ENCODE measurements around the gene ETS2.

DNA sequence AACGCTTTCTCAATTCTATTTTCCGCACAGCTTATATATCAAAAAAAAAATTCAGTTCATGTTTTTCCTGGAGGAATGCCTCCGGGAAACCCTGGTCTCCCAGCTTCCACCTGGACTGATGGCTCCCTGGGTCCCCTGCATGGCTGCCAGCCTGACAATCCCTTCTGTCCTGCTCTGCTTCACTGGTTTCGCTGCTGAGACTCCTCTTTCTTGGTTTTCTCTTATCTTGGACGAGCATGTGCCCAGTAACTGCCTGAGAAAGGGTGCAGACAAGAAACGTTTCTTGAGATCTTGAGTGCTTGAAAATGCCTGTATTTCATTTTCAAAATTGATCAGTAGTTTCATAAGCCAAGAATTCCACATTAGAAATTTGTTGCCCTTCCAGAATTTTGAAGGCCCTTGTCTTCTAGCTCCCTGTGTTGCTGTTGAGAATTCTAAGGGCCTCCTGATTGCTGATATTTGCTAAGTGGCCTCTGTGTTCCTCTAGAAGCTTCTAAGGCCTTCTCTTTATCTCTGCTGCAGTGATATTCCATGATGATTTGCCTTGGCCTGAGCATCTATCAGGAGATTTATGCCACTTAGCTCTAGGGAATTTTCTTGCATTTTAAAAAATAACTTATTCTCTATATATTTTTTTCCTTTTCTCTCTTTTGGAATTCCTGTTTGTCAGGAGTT is 44.7 kb downstream of the ETS2 start:
- TF ChIP-seq, protein P1, sequence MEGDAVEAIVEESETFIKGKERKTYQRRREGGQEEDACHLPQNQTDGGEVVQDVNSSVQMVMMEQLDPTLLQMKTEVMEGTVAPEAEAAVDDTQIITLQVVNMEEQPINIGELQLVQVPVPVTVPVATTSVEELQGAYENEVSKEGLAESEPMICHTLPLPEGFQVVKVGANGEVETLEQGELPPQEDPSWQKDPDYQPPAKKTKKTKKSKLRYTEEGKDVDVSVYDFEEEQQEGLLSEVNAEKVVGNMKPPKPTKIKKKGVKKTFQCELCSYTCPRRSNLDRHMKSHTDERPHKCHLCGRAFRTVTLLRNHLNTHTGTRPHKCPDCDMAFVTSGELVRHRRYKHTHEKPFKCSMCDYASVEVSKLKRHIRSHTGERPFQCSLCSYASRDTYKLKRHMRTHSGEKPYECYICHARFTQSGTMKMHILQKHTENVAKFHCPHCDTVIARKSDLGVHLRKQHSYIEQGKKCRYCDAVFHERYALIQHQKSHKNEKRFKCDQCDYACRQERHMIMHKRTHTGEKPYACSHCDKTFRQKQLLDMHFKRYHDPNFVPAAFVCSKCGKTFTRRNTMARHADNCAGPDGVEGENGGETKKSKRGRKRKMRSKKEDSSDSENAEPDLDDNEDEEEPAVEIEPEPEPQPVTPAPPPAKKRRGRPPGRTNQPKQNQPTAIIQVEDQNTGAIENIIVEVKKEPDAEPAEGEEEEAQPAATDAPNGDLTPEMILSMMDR (IDR thresholded peaks at IDR 0.05) = no peak
- TF ChIP-seq ZFX (IDR thresholded peaks at IDR 0.05; ENCODE audit: borderline replicate concordance) = no peak
